Measurements from ENCODE around the gene USP25.

USP25 gene

GRCh38 chr21:15729674-15730483 is at the start of gene USP25:
Gene USP25, plus strand, starts transcription at chr21:15729982. Its CDS starts 412 bp downstream, at chr21:15730394.
- peak within 1 kb of the TSS; percentile 93 to 96 for H3K27ac ChIP-seq
- H3K36me3 ChIP-seq, result no peaks in the 10 kb centered on the region
- peaks cover 0 to 41% (median 3%) of the 10 kb centered on the region in 4 donors for H3K4me1 ChIP-seq
- H3K4me3 ChIP-seq, result peak within 1 kb of the TSS; percentile 86 to 96
- DNase-seq, result peak; percentile 91 to 95
- intact Hi-C loops (cut with DNase I; ENCODE audit: low total_unique reads), result no loop called here
- H3K27me3 ChIP-seq, result no peaks in the 10 kb centered on the region
- H3K9me3 ChIP-seq, result no peaks in the 10 kb centered on the region
- TF ChIP-seq, protein P1, sequence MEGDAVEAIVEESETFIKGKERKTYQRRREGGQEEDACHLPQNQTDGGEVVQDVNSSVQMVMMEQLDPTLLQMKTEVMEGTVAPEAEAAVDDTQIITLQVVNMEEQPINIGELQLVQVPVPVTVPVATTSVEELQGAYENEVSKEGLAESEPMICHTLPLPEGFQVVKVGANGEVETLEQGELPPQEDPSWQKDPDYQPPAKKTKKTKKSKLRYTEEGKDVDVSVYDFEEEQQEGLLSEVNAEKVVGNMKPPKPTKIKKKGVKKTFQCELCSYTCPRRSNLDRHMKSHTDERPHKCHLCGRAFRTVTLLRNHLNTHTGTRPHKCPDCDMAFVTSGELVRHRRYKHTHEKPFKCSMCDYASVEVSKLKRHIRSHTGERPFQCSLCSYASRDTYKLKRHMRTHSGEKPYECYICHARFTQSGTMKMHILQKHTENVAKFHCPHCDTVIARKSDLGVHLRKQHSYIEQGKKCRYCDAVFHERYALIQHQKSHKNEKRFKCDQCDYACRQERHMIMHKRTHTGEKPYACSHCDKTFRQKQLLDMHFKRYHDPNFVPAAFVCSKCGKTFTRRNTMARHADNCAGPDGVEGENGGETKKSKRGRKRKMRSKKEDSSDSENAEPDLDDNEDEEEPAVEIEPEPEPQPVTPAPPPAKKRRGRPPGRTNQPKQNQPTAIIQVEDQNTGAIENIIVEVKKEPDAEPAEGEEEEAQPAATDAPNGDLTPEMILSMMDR (IDR thresholded peaks at IDR 0.05), result peak in 1 of 2 experiments; percentile 35

- no peak overlapping the region for H3K4me3 ChIP-seq
- H3K27me3 ChIP-seq, result no peaks in the 10 kb centered on the region
- no peaks in the 10 kb centered on the region for H3K9me3 ChIP-seq
- no peaks in the 10 kb centered on the region for H3K36me3 ChIP-seq
- intact Hi-C loops (cut with DNase I; ENCODE audit: low total_unique reads), result no loop called here
- no peak overlapping the region for H3K27ac ChIP-seq
- TF ChIP-seq, protein P1 (IDR thresholded peaks at IDR 0.05), result no peak
- no peak for DNase-seq
- H3K4me1 ChIP-seq, result no peaks in the 10 kb centered on the region
These were observed 47.4 kb upstream of the USP25 start for GRCh38 chr21:15682186-15682895.

- TF ChIP-seq, protein P1 (IDR thresholded peaks at IDR 0.05), result no peak
- intact Hi-C loops (cut with DNase I; ENCODE audit: low total_unique reads), result no loop called here
- Histone ChIP-seq H3K36me3 (no peaks in the 10 kb centered on the region), H3K27ac (no peak overlapping the region), H3K4me1 (no peaks in the 10 kb centered on the region), H3K9me3 (no peaks in the 10 kb centered on the region), H3K4me3 (no peak overlapping the region), H3K27me3 (no peaks in the 10 kb centered on the region)
- DNase-seq, result no peak
These were observed 46.8 kb upstream of the USP25 start for GRCh38 chr21:15682977-15683376.

DNA sequence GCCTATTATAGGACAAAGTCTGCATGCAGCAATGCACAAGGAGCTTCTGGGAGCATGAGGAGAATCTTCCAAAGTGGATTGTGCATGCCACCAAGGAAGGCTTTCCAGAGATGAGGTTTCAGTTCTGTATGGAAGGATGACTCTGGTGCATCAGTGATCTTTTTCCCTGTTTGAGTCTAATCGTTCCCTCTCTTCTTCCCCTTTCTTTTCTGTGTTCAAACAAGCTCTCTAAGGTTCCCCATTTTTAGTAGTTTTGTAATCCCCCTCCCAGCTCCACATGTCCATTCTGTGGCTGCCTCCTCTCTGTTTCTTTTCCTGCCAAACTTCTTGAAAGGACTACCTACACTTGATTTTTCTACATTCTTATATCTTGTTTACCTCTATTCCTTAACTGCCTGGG is 43.3 kb upstream of the USP25 start:
- no peak for DNase-seq
- H3K27ac ChIP-seq, result no peak overlapping the region
- intact Hi-C loops (cut with DNase I; ENCODE audit: low total_unique reads), result no loop called here
- no peak overlapping the region for H3K4me3 ChIP-seq
- H3K9me3 ChIP-seq, result no peaks in the 10 kb centered on the region
- no peaks in the 10 kb centered on the region for H3K27me3 ChIP-seq
- H3K36me3 ChIP-seq, result no peaks in the 10 kb centered on the region
- H3K4me1 ChIP-seq, result no peaks in the 10 kb centered on the region
- TF ChIP-seq, protein P1 (IDR thresholded peaks at IDR 0.05), result no peak

GRCh38 chr21:15687208-15687607 is 42.6 kb upstream of the USP25 start:
- H3K4me1 ChIP-seq, result no peaks in the 10 kb centered on the region
- H3K36me3 ChIP-seq, result no peaks in the 10 kb centered on the region
- no peaks in the 10 kb centered on the region for H3K27me3 ChIP-seq
- TF ChIP-seq, protein P1 (IDR thresholded peaks at IDR 0.05), result no peak
- no peak overlapping the region for H3K27ac ChIP-seq
- H3K9me3 ChIP-seq, result no peaks in the 10 kb centered on the region
- no peak overlapping the region for H3K4me3 ChIP-seq
- no peak for DNase-seq
- intact Hi-C loops (cut with DNase I; ENCODE audit: low total_unique reads), result no loop called here
